Glutamatergic neuron (in vitro differentiated cells): ENCODE results near the gene FAS. TPM values are rescaled to one million over a fixed set of nuclear protein-coding genes. Genes with fewer than 3 reads are reported as not detected.

Experiments used
- DNase-seq: peaks from one replicate; pipeline ENCODE4 v3.0.0; 2022
- H3K27ac Mint-ChIP-seq: one replicate; pipeline ENCODE4 v1.8.0; 2020; ENCODE audit warnings: mild to moderate bottlenecking, mixed read lengths, inconsistent platforms; ENCODE audit not compliant: unreplicated experiment
- H3K27me3 Mint-ChIP-seq: one replicate; pipeline ENCODE4 v1.8.0; 2020; ENCODE audit warnings: mild to moderate bottlenecking, moderate library complexity, mixed read lengths, inconsistent platforms; ENCODE audit not compliant: unreplicated experiment
- H3K36me3 Mint-ChIP-seq: one replicate; pipeline ENCODE4 v1.8.0; 2020; ENCODE audit warnings: mild to moderate bottlenecking, mixed read lengths, inconsistent platforms; ENCODE audit not compliant: unreplicated experiment
- H3K4me1 Mint-ChIP-seq: one replicate; pipeline ENCODE4 v1.8.0; 2020; ENCODE audit warnings: mild to moderate bottlenecking, low read depth, mixed read lengths, inconsistent platforms; ENCODE audit not compliant: unreplicated experiment
- H3K4me3 Mint-ChIP-seq: one replicate; pipeline ENCODE4 v1.8.0; 2020; ENCODE audit warnings: mild to moderate bottlenecking, mixed read lengths, inconsistent platforms; ENCODE audit not compliant: unreplicated experiment
- H3K9me3 Mint-ChIP-seq: one replicate; pipeline ENCODE4 v1.8.0; 2020; ENCODE audit warnings: mild to moderate bottlenecking, moderate library complexity, mixed read lengths, inconsistent platforms; ENCODE audit not compliant: unreplicated experiment
- total RNA-seq: library from RNA; stranded (reverse); fragmentation: NEBNext Ultra II Directional; extraction: Animal tissue kit (Norgen Biotek cat#: 25700); gene quantifications from one replicate; pipeline ENCODE4 v1.2.1, GENCODE V29; 2021; ENCODE audit not compliant: unreplicated experiment
- TF ChIP-seq, protein P1 (sequence below): fragments of 200-600 bp; sonication (generic); IDR thresholded peaks from one replicate; pipeline ENCODE4 v1.5.0; 2021; ENCODE audit not compliant: partially characterized antibody, unreplicated experiment

Gene FAS
- total RNA-seq, 1 donor from 2014 or later = 0.69 TPM

DNA sequence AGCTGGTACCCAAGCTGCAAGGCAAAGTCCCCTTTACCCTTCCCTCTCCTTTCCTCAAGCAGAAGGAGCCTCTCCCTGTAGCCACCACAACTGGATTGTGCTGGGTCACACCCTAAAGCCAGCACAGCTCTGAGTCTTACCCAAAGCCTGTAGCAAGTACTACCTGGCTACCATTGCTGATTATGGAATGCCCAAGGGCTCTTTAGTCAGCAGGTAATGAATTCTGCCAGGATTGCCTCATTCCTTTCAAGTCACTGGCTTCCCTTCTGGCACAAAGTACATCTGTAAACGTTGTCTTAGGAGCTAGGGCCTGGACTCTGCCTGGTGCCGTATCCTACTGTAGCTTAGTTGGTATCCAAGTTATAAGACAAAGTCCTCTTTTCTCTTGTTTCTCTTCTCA is 52.0 kb downstream of the FAS start:
- Mint-ChIP-seq H3K27ac (no peak overlapping the region), H3K27me3 (no peaks in the 10 kb centered on the region), H3K36me3 (no peaks in the 10 kb centered on the region), H3K4me1 (no peaks in the 10 kb centered on the region), H3K4me3 (no peak overlapping the region), H3K9me3 (peaks cover 2% of the 10 kb centered on the region)
- TF ChIP-seq, protein P1, sequence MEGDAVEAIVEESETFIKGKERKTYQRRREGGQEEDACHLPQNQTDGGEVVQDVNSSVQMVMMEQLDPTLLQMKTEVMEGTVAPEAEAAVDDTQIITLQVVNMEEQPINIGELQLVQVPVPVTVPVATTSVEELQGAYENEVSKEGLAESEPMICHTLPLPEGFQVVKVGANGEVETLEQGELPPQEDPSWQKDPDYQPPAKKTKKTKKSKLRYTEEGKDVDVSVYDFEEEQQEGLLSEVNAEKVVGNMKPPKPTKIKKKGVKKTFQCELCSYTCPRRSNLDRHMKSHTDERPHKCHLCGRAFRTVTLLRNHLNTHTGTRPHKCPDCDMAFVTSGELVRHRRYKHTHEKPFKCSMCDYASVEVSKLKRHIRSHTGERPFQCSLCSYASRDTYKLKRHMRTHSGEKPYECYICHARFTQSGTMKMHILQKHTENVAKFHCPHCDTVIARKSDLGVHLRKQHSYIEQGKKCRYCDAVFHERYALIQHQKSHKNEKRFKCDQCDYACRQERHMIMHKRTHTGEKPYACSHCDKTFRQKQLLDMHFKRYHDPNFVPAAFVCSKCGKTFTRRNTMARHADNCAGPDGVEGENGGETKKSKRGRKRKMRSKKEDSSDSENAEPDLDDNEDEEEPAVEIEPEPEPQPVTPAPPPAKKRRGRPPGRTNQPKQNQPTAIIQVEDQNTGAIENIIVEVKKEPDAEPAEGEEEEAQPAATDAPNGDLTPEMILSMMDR = no peak
- DNase-seq = no peak

DNA sequence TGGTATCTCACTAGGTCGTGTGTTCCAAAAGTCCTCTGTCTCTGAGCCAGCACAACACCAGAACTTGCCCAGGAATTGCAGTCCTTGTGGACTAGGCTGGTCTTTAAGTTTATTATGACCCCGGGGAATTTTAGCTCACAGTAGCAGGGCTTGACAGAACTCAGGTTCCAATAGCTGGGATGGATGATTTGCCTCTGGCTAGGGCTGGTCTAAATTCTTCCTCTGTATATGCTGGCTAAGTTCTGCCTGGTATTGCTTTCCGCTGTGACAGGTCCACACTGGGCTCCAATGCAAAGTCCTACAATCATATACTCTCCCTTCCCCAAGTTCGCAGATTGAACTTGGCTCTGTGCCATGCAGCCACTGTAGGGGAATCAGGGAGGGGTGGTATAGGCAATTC is 52.5 kb downstream of the FAS start:
- no peaks in the 10 kb centered on the region for H3K4me1 Mint-ChIP-seq
- no peaks in the 10 kb centered on the region for H3K36me3 Mint-ChIP-seq
- no peak overlapping the region for H3K27ac Mint-ChIP-seq
- TF ChIP-seq, protein P1 = no peak
- no peaks in the 10 kb centered on the region for H3K27me3 Mint-ChIP-seq
- H3K4me3 Mint-ChIP-seq = no peak overlapping the region
- H3K9me3 Mint-ChIP-seq = peaks cover 2% of the 10 kb centered on the region
- no peak for DNase-seq

DNA sequence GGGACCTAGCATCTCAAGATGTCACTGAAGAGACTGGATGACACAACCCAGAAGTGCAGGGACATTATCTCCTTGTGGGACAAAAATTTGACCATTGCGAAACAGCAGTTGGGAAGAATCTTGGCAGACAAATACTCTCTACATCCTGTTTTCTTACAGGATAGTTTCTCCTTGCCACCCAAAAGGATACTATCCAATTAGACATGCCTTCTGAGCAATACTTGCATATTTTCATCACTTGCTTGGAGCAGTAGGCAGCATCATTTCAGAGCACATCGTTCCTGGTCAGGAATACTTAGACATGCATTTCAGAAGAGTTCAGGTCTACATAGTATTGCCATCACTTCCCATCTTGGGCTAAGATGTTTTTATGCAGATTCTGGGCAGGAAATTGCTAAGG is 56.8 kb downstream of the FAS start:
- H3K4me3 Mint-ChIP-seq = no peak overlapping the region
- H3K27me3 Mint-ChIP-seq = no peaks in the 10 kb centered on the region
- H3K27ac Mint-ChIP-seq = no peak overlapping the region
- no peaks in the 10 kb centered on the region for H3K36me3 Mint-ChIP-seq
- H3K9me3 Mint-ChIP-seq = peaks cover 2% of the 10 kb centered on the region
- no peak for DNase-seq
- no peaks in the 10 kb centered on the region for H3K4me1 Mint-ChIP-seq
- TF ChIP-seq, protein P1 = no peak

DNA sequence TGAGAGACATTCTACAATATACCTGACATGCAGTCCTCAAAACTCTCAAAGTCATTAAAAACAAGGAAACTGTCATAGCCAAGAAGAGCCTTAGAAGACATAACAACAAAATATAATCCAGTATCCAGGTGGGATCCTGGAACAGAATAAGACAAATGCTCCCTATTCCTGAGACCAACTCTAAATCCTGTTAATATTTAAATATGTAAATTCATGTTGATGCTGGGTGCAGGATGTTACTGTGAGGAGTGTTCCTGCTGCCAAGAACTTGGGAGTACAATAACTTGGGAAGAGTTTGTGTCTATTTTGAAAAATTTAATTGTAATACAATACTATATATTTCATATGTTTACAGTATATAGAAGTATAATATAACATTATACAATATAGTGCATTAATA is 61.0 kb downstream of the FAS start:
- no peak for DNase-seq
- Mint-ChIP-seq H3K36me3 (no peaks in the 10 kb centered on the region), H3K4me1 (peaks cover 5% of the 10 kb centered on the region), H3K4me3 (no peak overlapping the region), H3K9me3 (peaks cover 2% of the 10 kb centered on the region), H3K27ac (no peak overlapping the region), H3K27me3 (no peaks in the 10 kb centered on the region)
- TF ChIP-seq, protein P1 = no peak

DNA sequence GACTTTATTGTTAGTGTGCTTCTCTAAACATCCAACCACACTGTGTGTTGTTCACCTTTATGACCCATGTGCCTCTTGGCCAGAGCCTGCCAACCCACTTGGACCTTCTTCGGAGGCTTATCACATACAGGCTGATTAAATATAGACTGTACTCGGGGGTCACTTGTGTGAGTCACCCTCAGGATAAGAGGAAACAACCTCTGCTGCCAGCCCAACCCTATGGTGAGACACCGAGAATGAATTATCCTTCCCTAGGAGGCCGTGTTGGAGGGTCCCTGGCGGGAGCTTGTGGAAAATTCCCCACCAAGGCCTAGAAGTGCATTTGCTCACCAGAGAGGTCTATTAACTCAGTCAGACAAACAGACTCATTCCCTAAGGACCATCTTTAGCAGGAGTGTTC is 63.0 kb downstream of the FAS start:
- no peak for DNase-seq
- H3K9me3 Mint-ChIP-seq = no peaks in the 10 kb centered on the region
- H3K4me1 Mint-ChIP-seq = peaks cover 5% of the 10 kb centered on the region
- no peak overlapping the region for H3K4me3 Mint-ChIP-seq
- TF ChIP-seq, protein P1 = no peak
- H3K27ac Mint-ChIP-seq = no peak overlapping the region
- no peaks in the 10 kb centered on the region for H3K27me3 Mint-ChIP-seq
- H3K36me3 Mint-ChIP-seq = no peaks in the 10 kb centered on the region
